ENCODE measurements around the gene FBXO48.
A peak's percentile ranks its signal among the peaks of the same experiment; 100 is the strongest.
"Not testable (repeated sequence)": the region's sequence is repeated elsewhere in the genome, so short reads cannot be mapped to it uniquely, and the experiment has no call there.

Gene FBXO48, protein sequence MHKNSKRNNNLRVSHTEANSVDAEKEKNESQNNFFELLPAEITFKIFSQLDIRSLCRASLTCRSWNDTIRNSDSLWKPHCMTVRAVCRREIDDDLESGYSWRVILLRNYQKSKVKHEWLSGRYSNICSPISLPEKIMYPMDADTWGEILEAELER

GRCh38 chr2:68467077-68467960 is at the start of gene FBXO48, which contains the start of gene APLF:
TSS of gene FBXO48 (minus strand) at chr2:68467294. CDS start at chr2:68465145, 2,149 bp downstream.
TSS of gene APLF (plus strand) at chr2:68467585. CDS start at chr2:68467732, 147 bp downstream.
- Mint-ChIP-seq H3K4me3 (peak within 1 kb of the TSS; percentile 98), H3K9me3 (no peaks in the 10 kb centered on the region), H3K4me1 (peaks cover 42% of the 10 kb centered on the region), H3K36me3 (peaks cover 14% of the 10 kb centered on the region), H3K27ac (peak within 1 kb of the TSS; percentile 96)
- peak; percentile 93 for ATAC-seq
- DNase-seq (ENCODE audit: low spot score in 2 of 2): peak; percentile 86 to 99

GRCh38 chr2:68516051-68516955 is 49.2 kb upstream of the FBXO48 start:
- H3K36me3 Mint-ChIP-seq: no peaks in the 10 kb centered on the region
- no peak for ATAC-seq
- no peak for DNase-seq (ENCODE audit: low spot score in 2 of 2)
- no peaks in the 10 kb centered on the region for H3K9me3 Mint-ChIP-seq
- no peak overlapping the region for H3K27ac Mint-ChIP-seq
- H3K4me1 Mint-ChIP-seq: peaks cover 20% of the 10 kb centered on the region
- no peak overlapping the region for H3K4me3 Mint-ChIP-seq

DNA sequence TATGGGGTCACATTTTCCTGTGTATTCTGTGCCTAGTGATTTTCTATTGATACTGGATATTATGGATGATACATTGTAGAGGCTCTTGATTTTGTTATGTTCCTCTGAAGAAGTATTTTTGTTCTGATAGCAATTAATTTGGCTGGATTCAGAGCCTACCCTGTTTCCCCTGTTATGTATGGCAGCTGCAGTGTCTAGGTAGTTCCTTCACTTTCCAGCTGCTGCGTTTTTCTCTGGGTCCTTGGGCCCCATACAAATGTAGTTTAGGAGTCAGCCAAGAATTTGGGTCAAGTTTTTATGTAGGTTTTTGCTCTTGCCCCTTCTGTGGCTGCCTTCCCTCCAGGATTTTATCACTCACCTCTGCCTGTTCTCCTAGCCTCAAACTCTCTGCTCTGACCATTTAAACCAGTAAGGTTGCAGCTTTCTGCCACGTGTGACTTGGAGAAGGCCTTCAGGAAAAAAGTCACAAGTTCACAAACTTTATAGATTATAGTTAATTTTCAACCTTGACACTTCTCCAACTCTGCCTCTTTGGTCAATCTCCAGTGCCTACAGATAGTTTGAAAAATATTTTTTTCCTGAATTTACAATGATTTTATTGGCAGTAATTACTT is 47.3 kb upstream of the FBXO48 start:
- Mint-ChIP-seq H3K4me1 (peaks cover 2% of the 10 kb centered on the region), H3K4me3 (no peak overlapping the region), H3K27ac (no peak overlapping the region), H3K36me3 (no peaks in the 10 kb centered on the region), H3K9me3 (no peaks in the 10 kb centered on the region)
- ATAC-seq (no peak), DNase-seq (ENCODE audit: low spot score in 2 of 2) (no peak)

GRCh38 chr2:68512966-68513365 is 45.9 kb upstream of the FBXO48 start:
- no peak for DNase-seq (ENCODE audit: low spot score in 2 of 2)
- ATAC-seq: no peak
- Mint-ChIP-seq H3K27ac (no peak overlapping the region), H3K36me3 (no peaks in the 10 kb centered on the region), H3K4me1 (no peaks in the 10 kb centered on the region), H3K9me3 (no peaks in the 10 kb centered on the region), H3K4me3 (no peak overlapping the region)

DNA sequence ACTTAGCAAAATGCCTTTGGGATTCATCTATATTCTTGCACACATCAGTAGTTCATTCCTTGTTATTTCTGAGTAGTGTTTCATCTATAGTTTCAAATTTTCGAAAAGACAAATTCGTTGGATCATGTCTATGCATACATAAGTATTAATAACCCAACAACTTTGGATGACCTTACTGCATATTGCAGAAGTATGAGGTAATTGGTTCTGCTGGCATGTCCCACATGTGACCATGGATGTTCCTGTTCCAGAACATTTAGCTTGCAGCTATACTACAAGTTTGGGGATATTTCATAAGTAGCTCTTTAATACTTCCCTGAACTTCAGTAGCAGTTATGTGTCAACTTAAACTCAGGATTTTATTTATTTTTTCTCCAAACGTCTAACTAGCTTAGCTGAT is 45.2 kb upstream of the FBXO48 start:
- no peaks in the 10 kb centered on the region for H3K4me1 Mint-ChIP-seq
- DNase-seq (ENCODE audit: low spot score in 2 of 2): no peak
- ATAC-seq: no peak
- no peaks in the 10 kb centered on the region for H3K36me3 Mint-ChIP-seq
- no peak overlapping the region for H3K4me3 Mint-ChIP-seq
- no peak overlapping the region for H3K27ac Mint-ChIP-seq
- no peaks in the 10 kb centered on the region for H3K9me3 Mint-ChIP-seq

GRCh38 chr2:68506170-68506569 is 39.1 kb upstream of the FBXO48 start:
- DNase-seq (ENCODE audit: low spot score in 2 of 2): no peak
- Mint-ChIP-seq H3K4me1 (peaks cover 9% of the 10 kb centered on the region), H3K4me3 (no peak overlapping the region), H3K36me3 (no peaks in the 10 kb centered on the region), H3K9me3 (no peaks in the 10 kb centered on the region), H3K27ac (no peak overlapping the region)
- ATAC-seq: no peak

GRCh38 chr2:68505603-68506159 is 38.6 kb upstream of the FBXO48 start:
- DNase-seq (ENCODE audit: low spot score in 2 of 2): no peak

DNA sequence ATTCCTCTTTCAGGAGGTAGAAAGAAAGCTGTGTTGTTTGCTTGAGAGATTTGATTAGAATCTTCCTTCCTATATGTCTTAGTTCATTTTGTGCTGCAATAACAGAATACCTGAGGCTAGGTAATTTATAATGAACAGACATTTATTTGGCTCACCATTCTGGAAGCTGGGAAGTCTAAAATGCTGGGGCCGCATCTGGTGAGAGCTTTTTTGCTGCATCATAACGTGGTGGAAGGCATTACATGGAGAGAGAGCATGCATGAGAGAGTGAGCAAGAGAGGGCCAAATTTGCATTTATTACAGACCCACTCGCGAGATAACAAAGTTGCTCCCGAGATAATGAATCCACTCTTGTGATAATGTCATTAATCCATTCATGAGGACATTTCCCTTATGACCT is 34.7 kb upstream of the FBXO48 start:
- H3K9me3 Mint-ChIP-seq: peaks cover 2% of the 10 kb centered on the region
- DNase-seq (ENCODE audit: low spot score in 2 of 2): no peak

More at GRCh38 chr2:68505603-68506159, 38.6 kb upstream of the FBXO48 start:
- H3K36me3 Mint-ChIP-seq: no peaks in the 10 kb centered on the region
- H3K4me1 Mint-ChIP-seq: peaks cover 9% of the 10 kb centered on the region
- H3K9me3 Mint-ChIP-seq: no peaks in the 10 kb centered on the region
- ATAC-seq: no peak
- H3K27ac Mint-ChIP-seq: no peak overlapping the region
- H3K4me3 Mint-ChIP-seq: no peak overlapping the region

DNA sequence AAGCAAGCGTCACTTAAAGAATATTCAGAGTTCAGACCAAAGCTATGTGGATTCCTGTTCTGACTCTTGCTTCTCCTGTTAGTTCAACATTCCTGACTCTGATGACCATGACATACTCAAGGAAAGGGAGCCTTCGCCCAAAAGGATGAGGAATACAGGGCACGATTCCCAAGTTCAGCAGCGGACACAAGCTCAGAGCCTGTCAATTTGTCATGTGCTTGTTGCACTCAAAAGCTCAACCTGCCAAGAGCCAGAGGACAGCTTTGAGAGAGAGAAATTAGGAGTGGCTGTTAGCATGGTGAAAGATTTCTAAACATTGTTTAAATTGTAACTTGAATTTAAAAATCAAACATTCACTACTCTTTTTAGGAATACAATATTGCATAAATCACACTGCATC is 33.6 kb upstream of the FBXO48 start:
- no peak overlapping the region for H3K27ac Mint-ChIP-seq
- H3K4me3 Mint-ChIP-seq: no peak overlapping the region
- peaks cover under 1% of the 10 kb centered on the region for H3K4me1 Mint-ChIP-seq
- H3K9me3 Mint-ChIP-seq: peaks cover 6% of the 10 kb centered on the region
- H3K36me3 Mint-ChIP-seq: no peaks in the 10 kb centered on the region
- ATAC-seq (no peak), DNase-seq (ENCODE audit: low spot score in 2 of 2) (no peak)

More for the DNA sequence above, 34.7 kb upstream of the FBXO48 start:
- ATAC-seq: no peak
- no peaks in the 10 kb centered on the region for H3K36me3 Mint-ChIP-seq
- no peak overlapping the region for H3K4me3 Mint-ChIP-seq
- H3K4me1 Mint-ChIP-seq: peaks cover 9% of the 10 kb centered on the region
- H3K27ac Mint-ChIP-seq: no peak overlapping the region

DNA sequence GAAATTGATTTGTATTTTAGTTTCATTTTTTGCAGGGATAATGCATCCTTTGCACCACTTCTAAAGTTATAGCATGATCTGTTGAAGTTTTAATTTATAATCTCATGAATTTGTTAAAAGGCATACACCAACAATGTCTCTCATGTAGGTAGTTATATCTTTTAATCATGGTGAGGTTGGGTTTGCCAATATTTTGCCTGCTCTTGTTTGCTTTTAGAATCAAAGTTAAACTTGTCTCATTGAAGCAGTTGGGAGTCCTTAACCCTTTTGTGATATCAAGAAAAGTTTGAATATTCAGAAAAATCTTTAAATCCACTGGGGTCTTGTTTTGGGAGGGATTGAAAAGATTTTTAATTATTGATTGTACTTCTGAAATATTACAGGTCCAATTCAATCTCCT is 32.0 kb upstream of the FBXO48 start:
- Mint-ChIP-seq H3K9me3 (peaks cover 6% of the 10 kb centered on the region), H3K4me3 (no peak overlapping the region), H3K36me3 (no peaks in the 10 kb centered on the region), H3K27ac (no peak overlapping the region), H3K4me1 (no peaks in the 10 kb centered on the region)
- ATAC-seq (no peak), DNase-seq (ENCODE audit: low spot score in 2 of 2) (no peak)

DNA sequence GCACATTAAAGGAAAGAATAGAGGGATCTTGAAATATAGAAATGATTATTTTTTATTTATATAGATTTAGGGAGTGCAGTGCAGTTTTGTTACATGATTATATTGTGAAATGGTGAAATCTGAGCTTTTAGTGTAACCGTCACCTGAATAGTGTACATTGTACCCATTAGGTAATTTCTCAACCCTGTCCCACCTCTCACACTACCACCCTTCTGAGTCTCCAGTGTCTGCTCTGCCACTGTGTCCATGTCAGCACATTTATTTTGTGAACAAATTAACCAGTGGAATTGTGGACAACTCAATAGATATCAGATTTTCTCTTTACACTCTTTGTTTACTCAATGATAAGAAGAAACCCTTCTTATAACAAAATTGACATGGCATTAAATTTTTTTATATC is 24.5 kb upstream of the FBXO48 start:
- Mint-ChIP-seq H3K36me3 (no peaks in the 10 kb centered on the region), H3K4me3 (no peak overlapping the region), H3K9me3 (peaks cover 2% of the 10 kb centered on the region), H3K27ac (no peak overlapping the region), H3K4me1 (no peaks in the 10 kb centered on the region)
- DNase-seq (ENCODE audit: low spot score in 2 of 2): no peak
- ATAC-seq: no peak

DNA sequence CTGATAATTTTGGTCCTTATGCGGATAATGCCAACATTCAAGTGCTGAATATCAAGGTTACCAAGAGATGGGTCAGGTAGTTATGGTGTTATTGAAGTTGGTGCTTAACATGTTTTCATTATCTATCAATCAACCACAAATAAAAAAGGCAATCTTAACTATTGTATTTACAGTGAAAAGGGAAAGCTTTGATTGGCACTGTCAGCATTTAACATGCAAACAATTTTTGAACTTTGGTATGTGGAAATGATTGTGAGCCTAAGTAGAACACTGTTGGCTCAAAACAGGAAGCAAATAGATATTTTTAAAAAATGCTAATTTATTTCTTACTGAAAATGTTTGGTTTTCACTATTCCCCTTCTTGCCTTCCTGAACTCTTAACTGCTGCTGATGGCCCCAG is 22.2 kb upstream of the FBXO48 start:
- DNase-seq (ENCODE audit: low spot score in 2 of 2) (no peak), ATAC-seq (no peak)
- no peak overlapping the region for H3K27ac Mint-ChIP-seq
- H3K9me3 Mint-ChIP-seq: no peaks in the 10 kb centered on the region
- H3K4me3 Mint-ChIP-seq: no peak overlapping the region
- no peaks in the 10 kb centered on the region for H3K36me3 Mint-ChIP-seq
- H3K4me1 Mint-ChIP-seq: no peaks in the 10 kb centered on the region

DNA sequence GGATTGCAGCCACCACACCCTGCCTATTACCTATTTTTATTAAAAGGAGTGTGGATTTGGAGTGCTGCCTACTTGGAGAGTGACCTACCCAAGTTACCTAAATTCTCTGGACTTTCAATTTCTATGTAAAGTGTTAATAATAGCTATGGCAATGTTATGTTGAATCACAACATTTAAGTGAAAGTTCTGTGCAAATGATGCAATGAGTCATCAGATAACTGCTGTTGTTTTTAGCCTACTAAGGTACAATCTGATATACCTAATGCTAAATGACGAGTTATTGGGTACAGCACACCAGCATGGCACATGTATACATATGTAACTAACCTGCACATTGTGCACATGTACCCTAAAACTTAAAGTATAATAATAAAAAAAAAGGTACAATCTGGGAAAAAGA is 21.5 kb upstream of the FBXO48 start:
- H3K4me1 Mint-ChIP-seq; H3K4me3 Mint-ChIP-seq; H3K27ac Mint-ChIP-seq; ATAC-seq; H3K9me3 Mint-ChIP-seq; H3K36me3 Mint-ChIP-seq; DNase-seq (ENCODE audit: low spot score in 2 of 2): not testable (repeated sequence)

GRCh38 chr2:68487773-68488355 is 20.8 kb upstream of the FBXO48 start:
- H3K36me3 Mint-ChIP-seq: no peaks in the 10 kb centered on the region
- no peaks in the 10 kb centered on the region for H3K4me1 Mint-ChIP-seq

More at GRCh38 chr2:68487773-68488355, 20.8 kb upstream of the FBXO48 start:
- H3K27ac Mint-ChIP-seq: no peak overlapping the region
- H3K4me3 Mint-ChIP-seq: no peak overlapping the region
- DNase-seq (ENCODE audit: low spot score in 2 of 2) (no peak), ATAC-seq (no peak)
- H3K9me3 Mint-ChIP-seq: no peaks in the 10 kb centered on the region
